ENCODE results near the gene HLA-DQB2. TPM values are rescaled to one million over a fixed set of nuclear protein-coding genes. Genes with fewer than 3 reads are reported as not detected.
"Not testable (repeated sequence)": the region's sequence is repeated elsewhere in the genome, so short reads cannot be mapped to it uniquely, and the experiment has no call there.

The HLA-DQB2 gene
- total RNA-seq, result not detected in 2 replicates

DNA sequence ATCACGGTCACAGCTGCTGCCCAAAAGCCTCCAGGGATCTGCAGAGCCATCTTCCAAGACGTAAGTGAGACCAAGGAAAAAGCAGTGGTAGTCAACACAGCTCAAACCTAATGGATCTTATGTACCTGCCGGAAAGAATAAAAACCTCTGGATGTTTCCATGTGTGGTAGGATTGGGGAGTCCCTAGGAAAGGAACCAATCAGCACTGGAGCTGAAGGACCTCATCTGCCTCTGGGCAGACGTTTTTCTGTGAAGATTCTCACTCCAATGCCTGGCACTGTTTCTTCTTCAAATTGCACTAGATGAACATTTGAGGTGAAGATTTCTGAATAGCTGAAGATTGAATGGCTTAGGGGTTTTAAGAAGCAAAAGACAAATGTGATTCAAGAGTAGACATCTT is at the start of gene HLA-DQB2:
HLA-DQB2 (minus strand) TSS at position 112 of the 400 bp plus-strand sequence; CDS start at position 50, 62 bp downstream.
- DNase-seq (ENCODE audit: low read depth in 2 of 2), result peak in 1 of 2 donors; percentile 10

DNA sequence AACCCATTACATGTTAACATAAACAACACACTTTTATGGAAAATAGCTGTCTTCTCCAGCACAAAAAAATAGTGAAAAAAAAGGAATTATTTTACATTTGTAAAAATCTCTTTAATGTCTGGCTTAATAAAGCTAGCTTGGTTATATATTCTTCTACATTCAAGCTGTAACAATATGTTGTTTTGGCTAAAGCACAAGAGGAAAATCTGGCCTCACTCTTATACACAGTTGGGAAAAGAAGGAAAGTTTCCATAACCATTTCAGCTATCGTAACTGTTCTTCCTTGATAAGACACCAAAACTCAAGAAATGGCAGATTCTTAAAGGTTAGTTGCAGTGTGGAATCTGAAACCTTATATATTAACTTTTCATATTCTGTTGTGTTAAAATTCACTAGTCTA is 45.8 kb upstream of the HLA-DQB2 start:
- no peak for DNase-seq (ENCODE audit: low read depth in 2 of 2)

DNA sequence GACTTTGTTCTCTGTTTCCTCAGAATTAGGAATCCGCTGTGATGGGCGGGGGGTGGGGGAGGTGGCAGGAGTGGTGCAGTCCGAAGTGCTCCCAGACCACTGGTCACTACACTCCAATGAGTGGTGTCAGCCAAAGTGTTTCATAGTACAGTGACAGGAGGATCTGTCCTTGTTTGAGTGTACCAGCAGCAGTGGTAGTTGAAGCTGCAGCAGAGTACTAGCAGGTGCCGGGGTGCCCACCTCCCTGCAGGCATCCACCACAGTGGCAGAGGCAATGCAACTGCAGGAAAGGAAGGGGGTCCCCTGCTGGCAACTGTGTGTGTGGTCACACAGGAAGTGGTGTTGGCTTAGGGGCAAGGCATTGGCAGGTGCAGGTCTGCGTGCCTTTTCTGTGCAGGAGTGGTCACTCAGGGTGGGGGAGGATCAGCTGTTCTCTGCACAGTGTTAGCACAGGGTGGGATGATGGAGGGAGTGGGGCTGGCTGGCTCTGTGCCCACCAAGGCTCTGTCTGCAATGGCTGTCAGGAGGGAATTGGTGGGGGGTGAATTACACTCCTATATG is 43.8 kb upstream of the HLA-DQB2 start:
- no peak for DNase-seq (ENCODE audit: low read depth in 2 of 2)

DNA sequence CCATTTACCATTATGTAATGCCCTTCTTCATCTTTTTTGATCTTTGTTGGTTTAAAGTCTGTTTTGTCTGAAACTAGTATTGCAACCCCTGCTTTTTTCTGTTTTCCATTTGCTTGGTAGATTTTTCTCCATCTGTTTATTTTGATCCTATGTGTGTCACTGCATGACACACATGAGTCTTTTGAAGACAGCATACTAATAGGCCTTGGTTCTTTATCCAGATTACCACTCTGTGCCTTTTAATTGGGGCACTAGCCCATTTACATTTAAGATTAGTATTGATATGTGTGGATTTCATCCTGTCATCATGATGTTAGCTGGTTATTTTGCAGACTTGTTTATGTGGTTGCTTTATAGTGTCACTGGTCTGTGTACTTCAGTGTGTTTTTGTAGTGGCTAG is 42.1 kb upstream of the HLA-DQB2 start:
- not testable (repeated sequence) for DNase-seq (ENCODE audit: low read depth in 2 of 2)

DNA sequence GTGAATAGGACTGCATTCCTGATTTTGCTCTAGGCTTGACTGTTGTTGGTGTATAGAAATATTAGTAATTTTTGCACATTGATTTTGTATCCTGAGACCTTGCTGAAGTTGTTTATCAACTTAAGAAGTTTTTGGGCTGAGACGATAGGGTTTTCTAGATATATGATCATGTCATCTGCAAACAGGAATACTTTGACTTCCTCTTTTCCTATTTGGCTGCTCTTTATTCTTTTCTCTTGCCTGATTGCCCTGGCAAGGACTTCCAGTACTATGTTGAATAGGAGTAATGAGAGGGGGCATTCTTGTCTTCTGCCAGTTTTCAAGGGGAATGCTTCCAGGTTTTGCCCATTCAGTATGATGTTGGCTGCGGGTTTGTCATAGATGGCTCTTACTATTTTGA is 40.1 kb upstream of the HLA-DQB2 start:
- no peak for DNase-seq (ENCODE audit: low read depth in 2 of 2)

DNA sequence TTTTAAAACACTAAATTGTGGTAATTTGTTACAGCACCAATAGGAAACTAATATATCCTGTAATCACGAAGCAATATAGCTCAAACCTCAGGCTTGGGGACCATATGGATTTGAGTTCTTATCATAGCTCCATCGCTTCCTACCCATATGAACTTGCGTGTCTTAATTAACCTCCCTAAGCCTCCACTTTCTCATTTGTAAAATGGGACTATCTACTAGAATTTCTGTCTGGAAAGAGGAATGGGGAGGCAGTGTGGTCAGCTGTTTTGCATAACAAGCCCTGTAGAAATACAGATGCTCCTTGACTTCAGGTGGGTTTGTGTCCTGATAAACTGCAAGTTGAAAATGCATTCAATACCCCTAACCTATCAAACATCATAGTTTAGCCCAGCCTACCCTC is 36.4 kb upstream of the HLA-DQB2 start:
- no peak for DNase-seq (ENCODE audit: low read depth in 2 of 2)

DNA sequence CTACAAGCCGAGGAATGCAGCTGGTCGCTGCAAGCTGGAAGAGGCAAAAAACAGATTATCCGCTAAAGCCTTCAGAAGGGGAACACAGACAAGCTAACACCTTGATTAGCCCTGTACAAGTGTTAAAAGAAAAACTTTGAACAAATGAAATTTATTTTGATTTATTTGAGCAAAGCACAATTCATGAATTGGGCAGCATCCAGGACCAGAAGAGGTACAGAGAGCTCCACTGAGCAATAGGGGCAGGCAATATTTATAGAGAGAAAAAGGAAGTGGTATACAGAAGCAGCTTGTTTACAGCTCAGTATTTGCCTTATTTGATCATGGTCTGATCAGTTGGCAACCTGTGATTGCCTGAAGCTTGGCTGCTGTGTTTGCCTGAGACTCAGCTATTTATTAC is 35.8 kb upstream of the HLA-DQB2 start:
- DNase-seq (ENCODE audit: low read depth in 2 of 2), result no peak

DNA sequence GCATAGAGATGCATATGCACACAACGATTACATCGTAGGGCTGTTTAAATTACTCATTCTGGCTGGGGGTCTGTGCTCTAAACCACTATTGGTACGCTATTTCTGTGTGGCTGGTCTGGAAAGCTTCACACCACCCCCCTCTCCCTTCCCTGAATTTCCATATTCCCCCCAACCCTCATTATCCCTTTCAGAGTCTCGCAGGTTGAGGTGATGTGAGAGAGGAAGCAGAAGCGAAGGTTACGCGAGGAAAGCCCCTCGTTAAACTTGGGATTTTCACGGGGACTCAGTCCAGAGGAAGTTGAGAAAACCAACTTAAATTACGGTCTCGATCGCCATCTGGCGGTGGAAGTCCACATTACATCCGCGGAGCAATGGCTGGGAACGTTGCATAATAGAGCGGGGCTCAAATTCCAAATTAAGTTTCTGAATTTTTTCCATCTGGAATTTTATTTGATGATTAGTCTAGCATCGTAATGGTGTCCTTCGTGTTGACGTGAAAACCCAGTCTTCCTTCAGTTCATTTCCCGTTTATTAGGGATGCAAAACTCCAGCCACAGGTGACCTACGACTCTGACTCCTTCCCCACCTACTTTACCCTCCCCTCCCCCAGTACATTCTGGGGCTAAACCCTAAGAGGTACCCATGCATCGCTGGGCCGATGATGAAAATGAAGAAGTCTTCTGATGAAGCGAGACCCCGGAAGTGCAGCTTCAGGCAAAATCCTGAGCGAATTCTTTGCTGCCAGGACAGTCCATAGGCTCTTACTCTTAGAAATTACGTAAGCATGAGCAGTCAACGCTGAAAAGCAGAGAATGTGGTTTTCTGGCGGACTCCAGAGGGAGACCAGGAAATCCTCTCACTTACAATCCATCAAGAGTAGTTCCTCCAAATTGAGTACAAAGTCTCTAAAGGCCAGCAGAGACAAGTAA is 33.8 kb upstream of the HLA-DQB2 start:
- DNase-seq (ENCODE audit: low read depth in 2 of 2), result peak; percentile 59 to 65

DNA sequence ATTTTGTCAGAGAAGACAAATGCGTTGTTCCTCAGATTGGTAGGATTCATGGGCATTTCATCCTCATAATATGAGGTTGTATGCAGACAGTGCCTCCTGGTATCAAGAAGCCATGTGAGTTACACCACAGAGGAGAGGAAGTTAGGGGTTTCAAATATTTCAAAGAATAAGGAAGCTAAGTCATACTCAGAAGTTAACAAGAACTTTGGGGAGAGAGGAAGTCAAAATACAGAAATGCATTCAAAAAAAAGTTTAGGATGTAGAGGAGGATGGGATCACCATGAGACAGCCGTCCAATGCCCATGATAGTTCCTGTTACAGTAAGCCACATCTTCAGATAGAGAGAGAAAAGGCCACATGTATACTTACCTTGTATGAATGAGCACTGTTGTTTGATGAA is 31.2 kb upstream of the HLA-DQB2 start:
- no peak for DNase-seq (ENCODE audit: low read depth in 2 of 2)

DNA sequence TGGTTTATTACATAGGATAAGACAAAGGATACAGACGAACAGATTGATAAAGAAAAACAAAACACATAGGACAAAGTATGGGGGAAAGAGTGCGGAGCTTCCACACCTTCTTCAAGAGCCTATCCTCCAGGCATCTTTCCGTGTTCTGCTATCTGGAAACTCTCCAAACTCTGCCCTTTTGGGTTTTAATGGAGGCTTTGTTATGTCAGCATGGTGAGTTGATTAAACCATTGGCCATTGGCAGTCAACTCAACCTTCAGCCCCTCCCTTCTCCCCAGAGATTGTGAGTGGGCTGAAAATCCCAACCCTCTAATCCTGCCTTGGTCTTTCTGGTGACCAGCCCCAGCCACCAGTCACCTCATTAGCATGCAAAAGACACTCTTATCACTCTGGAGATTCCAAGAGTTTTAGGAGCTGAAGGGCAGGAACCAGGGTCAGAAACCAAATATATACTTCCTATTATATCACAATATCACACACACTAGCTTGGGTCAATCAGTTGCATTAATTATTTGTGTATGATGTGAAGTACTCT is 29.6 kb upstream of the HLA-DQB2 start:
- no peak for DNase-seq (ENCODE audit: low read depth in 2 of 2)

DNA sequence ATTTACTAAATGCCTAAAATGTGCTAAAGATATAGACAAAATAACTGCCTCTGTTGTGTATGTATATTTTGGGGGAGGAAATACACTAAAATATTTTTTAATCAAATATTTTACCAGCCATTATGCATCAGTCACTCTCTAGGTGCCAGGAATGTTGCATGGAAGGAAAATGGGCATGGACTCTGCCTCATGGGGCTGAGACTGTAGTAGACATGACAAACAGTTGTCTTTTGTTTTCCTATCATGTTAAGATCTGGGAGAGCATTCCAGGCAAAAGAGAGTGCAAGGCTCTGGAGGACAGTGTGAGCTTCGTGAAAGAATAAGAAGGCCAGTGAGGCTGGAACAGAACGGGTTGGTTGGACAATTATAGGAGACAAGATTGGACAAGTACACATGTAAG is 27.0 kb upstream of the HLA-DQB2 start:
- DNase-seq (ENCODE audit: low read depth in 2 of 2), result no peak

DNA sequence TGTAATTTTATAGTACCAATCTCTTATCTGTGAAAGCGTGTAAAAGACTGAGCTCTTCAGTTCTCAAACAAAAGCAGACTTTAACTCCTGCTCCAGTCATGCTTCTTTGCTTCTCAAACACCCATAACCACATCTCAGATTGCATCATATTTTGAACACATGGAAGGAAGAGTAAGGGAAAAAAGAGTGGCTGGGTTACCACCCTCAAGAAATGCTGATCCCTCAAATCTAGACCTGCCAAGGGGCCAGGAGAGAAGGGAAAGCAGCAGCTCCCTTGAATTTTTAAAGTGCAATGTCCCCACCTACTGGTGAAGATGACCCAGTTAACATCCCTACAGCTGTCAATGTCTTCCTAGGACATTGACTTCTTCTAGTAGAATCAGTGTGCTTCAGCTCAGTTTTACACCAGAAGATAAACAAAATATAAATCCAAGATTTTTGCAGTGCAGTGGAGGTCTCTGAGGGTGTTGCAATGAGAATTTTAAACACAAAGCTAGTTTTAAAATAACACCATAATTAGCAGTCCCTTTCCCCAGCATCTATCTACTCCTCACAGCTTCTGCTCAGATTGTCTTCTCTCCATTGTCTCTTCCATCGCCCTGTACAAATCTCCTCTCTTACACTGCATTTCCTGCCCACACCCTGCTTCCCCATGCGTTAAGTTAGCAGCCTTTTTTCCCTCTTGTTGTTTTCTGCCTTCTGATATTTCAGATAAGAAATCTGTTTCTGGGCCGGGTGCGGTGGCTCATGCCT is 22.6 kb upstream of the HLA-DQB2 start:
- peak; percentile 49 to 67 for DNase-seq (ENCODE audit: low read depth in 2 of 2)

DNA sequence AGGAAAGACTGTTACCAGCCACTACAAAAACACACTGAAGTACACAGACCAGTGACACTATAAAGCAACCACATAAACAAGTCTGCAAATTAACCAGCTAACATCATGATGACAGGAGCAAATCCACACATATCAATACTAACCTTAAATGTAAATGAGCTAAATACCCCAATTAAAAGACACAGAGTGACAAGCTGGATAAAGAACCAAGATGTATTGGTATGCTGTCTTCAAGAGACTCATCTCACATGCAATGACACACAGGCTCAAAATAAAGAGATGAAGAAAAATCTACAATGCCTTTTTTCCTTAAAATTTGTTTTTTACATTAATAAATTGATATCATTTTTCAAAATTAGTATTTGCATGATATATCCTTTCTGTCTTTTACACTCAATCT is 19.6 kb upstream of the HLA-DQB2 start:
- not testable (repeated sequence) for DNase-seq (ENCODE audit: low read depth in 2 of 2)

DNA sequence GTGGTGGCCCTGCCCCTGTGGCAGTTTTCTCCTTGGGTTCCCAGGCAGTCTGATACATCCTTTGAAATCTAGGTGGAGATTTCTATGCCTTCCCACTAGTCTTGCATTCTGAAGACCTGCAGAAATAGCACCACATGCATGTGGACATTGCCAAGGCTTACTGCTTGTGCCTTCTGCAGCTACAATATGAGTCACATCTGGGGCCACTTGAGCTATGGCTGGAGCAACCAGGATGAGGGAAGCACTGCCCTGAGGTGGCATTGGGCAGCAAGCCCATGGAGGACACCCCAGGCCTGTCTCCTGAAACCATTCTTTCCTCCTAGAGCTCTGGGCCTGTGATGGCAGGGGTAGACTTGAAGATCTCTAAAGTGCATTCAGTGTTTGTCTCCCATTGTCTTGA is 15.7 kb upstream of the HLA-DQB2 start:
- no peak for DNase-seq (ENCODE audit: low read depth in 2 of 2)

DNA sequence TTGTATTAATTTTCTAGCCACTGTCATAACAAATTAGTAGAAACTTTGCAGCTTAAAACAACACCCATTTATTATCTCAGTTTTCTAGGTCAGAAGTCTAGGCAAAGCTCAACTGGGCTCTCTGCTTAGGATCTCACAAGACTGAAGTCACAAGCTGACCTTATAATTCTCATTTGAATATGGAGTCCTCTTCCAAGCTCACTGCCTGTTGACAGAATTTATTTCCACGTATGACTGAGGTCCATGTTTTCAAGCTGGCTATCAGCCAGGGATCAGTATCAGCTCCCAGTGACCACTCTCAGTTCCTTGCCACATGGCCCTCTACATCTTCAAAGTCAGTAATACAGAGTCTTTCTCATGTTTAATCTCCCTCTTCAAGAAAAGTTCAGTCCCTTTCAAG is 11.7 kb upstream of the HLA-DQB2 start:
- DNase-seq (ENCODE audit: low read depth in 2 of 2), result no peak

DNA sequence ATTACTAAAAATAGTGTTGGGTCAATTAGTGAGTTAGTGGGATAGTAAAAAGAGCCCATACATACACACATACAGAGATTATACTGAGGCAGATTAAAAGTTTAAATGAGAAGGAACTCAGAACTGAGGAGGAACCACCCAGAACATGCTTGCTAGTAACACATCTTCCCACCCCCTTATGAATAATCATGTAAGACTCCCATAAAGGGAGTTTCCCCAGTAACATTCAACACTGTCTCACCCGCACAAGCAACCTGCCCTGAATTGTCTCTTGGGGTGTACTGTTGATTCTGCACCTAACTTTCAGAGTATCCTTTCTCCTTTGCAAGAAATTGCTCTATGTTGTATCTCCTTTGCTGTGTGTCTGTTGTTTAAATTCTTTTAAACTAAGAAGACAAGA is 11.1 kb upstream of the HLA-DQB2 start:
- DNase-seq (ENCODE audit: low read depth in 2 of 2), result no peak

DNA sequence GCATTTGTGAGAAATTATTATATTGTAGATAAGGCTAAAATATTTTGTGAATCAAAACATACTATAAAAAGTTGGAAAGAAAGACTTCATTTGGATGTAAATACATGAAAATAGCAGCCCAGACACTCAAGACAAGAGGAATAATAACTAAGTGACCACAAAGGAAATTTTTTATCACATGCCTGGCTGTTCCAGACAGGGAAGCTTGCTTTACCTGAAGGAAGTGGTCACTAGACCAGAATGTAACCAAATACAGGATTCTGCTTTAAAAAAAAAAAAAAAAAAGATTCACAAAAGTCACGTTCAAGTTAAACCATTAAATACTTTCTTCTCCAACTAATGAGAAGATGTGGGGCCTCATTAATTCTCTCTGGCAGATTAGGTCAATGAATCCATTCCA is 9.3 kb upstream of the HLA-DQB2 start:
- no peak for DNase-seq (ENCODE audit: low read depth in 2 of 2)

DNA sequence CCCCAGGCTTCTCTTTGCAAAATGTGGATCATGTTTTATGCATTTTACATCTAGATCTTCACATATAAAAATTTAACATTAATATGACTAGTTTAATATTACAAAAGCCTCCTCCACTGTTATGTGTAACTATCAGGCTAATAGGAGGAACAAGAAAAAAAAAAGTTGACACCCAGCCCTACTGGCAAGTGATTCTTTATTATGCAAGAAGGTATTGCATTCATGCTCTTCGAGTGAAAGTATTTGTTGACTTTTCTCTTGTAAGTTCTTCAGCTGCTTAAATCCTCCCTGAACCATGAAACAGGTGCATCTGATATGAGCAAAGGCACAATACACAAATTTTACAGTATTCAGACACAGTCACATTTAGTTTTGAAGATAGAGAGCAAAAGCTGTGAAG is 716 bp upstream of the HLA-DQB2 start:
- DNase-seq (ENCODE audit: low read depth in 2 of 2), result no peak

DNA sequence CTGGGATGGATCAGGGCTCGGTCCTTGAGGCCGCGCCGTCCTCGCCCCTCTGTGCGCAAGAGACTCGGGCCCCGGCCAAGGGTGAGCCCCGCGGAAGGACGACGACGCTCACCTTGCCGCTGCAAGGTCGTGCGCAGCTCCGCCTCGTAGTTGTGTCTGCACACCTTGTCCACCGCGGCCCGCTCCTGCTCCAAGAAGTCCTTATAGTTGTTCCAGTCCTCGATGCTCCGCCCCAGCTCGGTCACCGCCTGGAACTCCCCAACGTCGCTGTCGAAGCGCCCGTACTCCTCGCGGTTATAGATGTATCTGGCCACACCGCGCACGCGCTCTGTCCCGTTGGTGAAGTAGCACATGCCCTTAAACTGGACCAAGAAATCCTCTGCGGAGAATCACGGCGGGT is 1.8 kb downstream of the HLA-DQB2 start:
- no peak for DNase-seq (ENCODE audit: low read depth in 2 of 2)

DNA sequence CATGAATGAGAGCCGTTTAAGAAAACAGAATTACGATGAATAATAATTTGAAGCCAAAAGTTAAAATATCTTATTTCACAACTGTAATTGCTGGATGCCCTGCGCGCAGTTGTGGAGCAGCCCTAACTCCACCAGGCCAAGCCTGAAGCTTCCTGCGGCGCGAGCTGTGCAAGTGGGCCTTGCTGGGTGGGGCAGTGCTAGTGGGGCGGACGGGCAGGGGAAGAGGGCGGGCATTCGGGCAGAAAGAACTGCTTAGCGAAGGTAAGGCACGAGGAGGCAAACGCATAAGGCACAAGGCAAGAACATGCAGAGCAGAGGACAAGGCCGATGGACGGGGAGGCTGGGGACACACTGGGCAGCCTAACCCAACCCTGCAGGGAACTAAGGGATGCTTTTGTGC is 2.3 kb downstream of the HLA-DQB2 start:
- no peak for DNase-seq (ENCODE audit: low read depth in 2 of 2)

DNA sequence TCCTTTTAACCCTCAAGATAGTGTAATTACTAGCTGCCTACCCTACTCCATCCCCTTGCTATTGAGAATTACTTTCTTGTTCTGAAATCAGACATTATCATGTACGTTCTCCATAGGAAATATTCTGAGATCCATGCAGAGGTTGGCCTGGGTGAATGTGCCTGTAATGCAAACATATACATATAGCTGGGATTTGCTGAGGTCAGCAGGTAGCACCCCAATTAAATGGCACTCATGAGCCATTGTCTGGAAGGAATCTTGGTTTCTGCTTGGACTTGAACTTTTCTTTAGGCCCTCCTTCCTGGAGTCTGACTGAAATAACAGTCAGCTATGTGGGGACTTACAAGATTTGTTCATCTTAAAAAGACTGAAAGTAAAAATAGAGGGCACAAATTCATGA is 3.7 kb downstream of the HLA-DQB2 start:
- DNase-seq (ENCODE audit: low read depth in 2 of 2), result no peak

DNA sequence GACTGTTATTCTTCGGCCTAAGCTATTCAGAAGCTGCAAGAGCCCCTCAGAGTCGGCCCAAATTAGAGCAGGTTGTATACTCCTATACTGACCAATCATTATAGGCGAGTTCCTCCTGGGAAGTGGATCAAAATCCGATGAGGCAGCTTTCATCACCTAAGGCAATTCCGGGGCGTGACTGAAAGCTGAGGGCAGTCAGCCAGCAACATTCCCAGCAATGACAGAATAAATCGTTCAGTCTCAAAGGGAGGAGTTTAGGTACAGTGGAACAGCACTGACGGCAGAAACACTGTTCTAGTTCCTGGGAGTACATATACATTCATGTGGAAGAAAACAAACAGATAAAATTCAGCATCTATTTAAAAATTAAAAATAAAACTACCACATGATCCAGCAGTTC is 10.8 kb downstream of the HLA-DQB2 start:
- DNase-seq (ENCODE audit: low read depth in 2 of 2), result peak in 1 of 2 donors; percentile 44

Measured in lung microvascular endothelial cell (primary cell).